ENCODE results near the gene ZFX.

Gene ZFX

GRCh38 chrX:24175276-24175675, 25.7 kb downstream of the ZFX start:
- Histone ChIP-seq H3K27me3 (ENCODE audit: insufficient read depth, low read length, poor library complexity) (no peaks in the 10 kb centered on the region), H3K9ac (ENCODE audit: low read length) (no peak overlapping the region), H4K8ac (ENCODE audit: low read depth, low read length) (no peak overlapping the region), H3K27ac (ENCODE audit: low read depth, low read length) (no peak overlapping the region), H4K5ac (ENCODE audit: low read length) (no peak overlapping the region), H2BK5ac (ENCODE audit: low read length) (no peak overlapping the region), H3K79me2 (ENCODE audit: control insufficient read depth, insufficient read depth, low read length) (peaks cover 11% of the 10 kb centered on the region), H3K23ac (ENCODE audit: low read length) (no peak overlapping the region), H3K18ac (ENCODE audit: low read length) (no peak overlapping the region), H3K4ac (ENCODE audit: low read depth, low read length) (no peak overlapping the region), H2AK5ac (ENCODE audit: low read length) (no peak overlapping the region), H3K4me1 (ENCODE audit: control insufficient read depth, low read depth, low read length) (no peaks in the 10 kb centered on the region), H3K56ac (ENCODE audit: low read length) (no peak overlapping the region), H3K36me3 (ENCODE audit: control insufficient read depth, insufficient read depth, low read length) (peaks cover 4% of the 10 kb centered on the region), H3K4me2 (ENCODE audit: low read length) (no peak overlapping the region), H3K4me3 (ENCODE audit: low read length) (no peak overlapping the region), H3K79me1 (ENCODE audit: low read length) (no peaks in the 10 kb centered on the region), H2BK15ac (replicated peaks; ENCODE audit: low read depth) (no peak overlapping the region), H2BK120ac (ENCODE audit: low read depth, low read length) (no peak overlapping the region)
- DNase-seq: no peak
- no CpG with 5 or more reads among the region's 1 CpG for WGBS (ENCODE audit: extremely low coverage, insufficient coverage, low lambda C conversion rate)

DNA sequence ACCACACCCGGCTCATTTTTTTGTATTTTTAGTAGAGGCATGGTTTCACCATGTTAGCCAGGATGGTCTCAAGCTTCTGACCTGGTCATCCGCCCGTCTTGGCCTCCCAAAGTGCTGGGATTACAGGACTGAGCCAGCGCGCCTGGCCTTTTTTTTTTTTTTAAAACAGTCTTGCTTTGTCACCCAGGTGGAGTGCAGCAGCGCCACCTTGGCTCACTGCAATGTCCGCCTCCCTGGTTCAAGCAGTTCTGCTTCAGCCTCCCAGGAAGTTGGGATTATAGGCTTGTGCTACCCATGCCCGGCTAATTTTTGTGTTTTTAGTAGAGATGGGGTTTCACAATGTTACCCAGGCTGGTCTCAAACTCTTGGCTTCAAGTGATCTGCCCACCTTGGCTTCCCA, 28.9 kb downstream of the ZFX start:
- Histone ChIP-seq H3K56ac (ENCODE audit: low read length) (no peak overlapping the region), H3K9ac (ENCODE audit: low read length) (no peak overlapping the region), H2AK5ac (ENCODE audit: low read length) (no peak overlapping the region), H3K4ac (ENCODE audit: low read depth, low read length) (no peak overlapping the region), H3K79me1 (ENCODE audit: low read length) (no peaks in the 10 kb centered on the region), H3K79me2 (ENCODE audit: control insufficient read depth, insufficient read depth, low read length) (peaks cover 16% of the 10 kb centered on the region), H2BK15ac (replicated peaks; ENCODE audit: low read depth) (no peak overlapping the region), H3K18ac (ENCODE audit: low read length) (no peak overlapping the region), H2BK5ac (ENCODE audit: low read length) (no peak overlapping the region), H3K27ac (ENCODE audit: low read depth, low read length) (no peak overlapping the region), H2BK120ac (ENCODE audit: low read depth, low read length) (no peak overlapping the region), H4K8ac (ENCODE audit: low read depth, low read length) (no peak overlapping the region), H3K27me3 (ENCODE audit: insufficient read depth, low read length, poor library complexity) (no peaks in the 10 kb centered on the region), H4K5ac (ENCODE audit: low read length) (no peak overlapping the region), H3K36me3 (ENCODE audit: control insufficient read depth, insufficient read depth, low read length) (peaks cover 4% of the 10 kb centered on the region), H3K4me2 (ENCODE audit: low read length) (no peak overlapping the region), H3K23ac (ENCODE audit: low read length) (no peak overlapping the region), H3K4me3 (ENCODE audit: low read length) (no peak overlapping the region), H3K4me1 (ENCODE audit: control insufficient read depth, low read depth, low read length) (no peaks in the 10 kb centered on the region)
- DNase-seq: no peak
- WGBS (ENCODE audit: extremely low coverage, insufficient coverage, low lambda C conversion rate): no CpG with 5 or more reads among the region's 8 CpGs

DNA sequence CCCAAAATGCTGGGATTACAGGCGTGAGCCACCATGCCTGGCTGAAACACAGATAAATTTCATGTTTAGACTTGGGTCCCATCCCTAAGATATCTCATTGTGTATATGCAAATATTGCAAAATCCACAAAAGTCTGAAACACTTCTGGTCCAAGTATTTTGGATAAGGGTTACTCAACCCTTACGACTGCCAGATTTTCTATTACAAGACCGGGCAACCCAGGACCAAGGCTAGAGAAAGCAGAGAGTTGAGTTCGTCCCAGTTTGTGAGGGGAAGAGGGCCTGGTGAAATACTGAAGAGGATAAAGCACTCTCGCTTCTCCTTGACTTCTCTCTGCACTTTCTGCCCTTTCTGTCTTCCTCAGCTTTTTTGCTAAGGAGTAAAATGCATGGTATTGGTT, 34.5 kb downstream of the ZFX start:
- no peak overlapping the region for H3K4me3 ChIP-seq (ENCODE audit: low read length)
- no peaks in the 10 kb centered on the region for H3K79me1 ChIP-seq (ENCODE audit: low read length)
- peaks cover 16% of the 10 kb centered on the region for H3K79me2 ChIP-seq (ENCODE audit: control insufficient read depth, insufficient read depth, low read length)
- H2BK15ac ChIP-seq (replicated peaks; ENCODE audit: low read depth): no peak overlapping the region
- H2BK5ac ChIP-seq (ENCODE audit: low read length): no peak overlapping the region
- H3K36me3 ChIP-seq (ENCODE audit: control insufficient read depth, insufficient read depth, low read length): peaks cover 4% of the 10 kb centered on the region
- H3K4ac ChIP-seq (ENCODE audit: low read depth, low read length): no peak overlapping the region
- no peak overlapping the region for H2AK5ac ChIP-seq (ENCODE audit: low read length)
- H4K5ac ChIP-seq (ENCODE audit: low read length): no peak overlapping the region
- H3K4me2 ChIP-seq (ENCODE audit: low read length): no peak overlapping the region
- no peak overlapping the region for H3K18ac ChIP-seq (ENCODE audit: low read length)
- H3K4me1 ChIP-seq (ENCODE audit: control insufficient read depth, low read depth, low read length): no peaks in the 10 kb centered on the region
- WGBS (ENCODE audit: extremely low coverage, insufficient coverage, low lambda C conversion rate): no CpG with 5 or more reads among the region's 5 CpGs
- H4K8ac ChIP-seq (ENCODE audit: low read depth, low read length): no peak overlapping the region
- no peaks in the 10 kb centered on the region for H3K27me3 ChIP-seq (ENCODE audit: insufficient read depth, low read length, poor library complexity)
- no peak overlapping the region for H3K56ac ChIP-seq (ENCODE audit: low read length)
- H3K9ac ChIP-seq (ENCODE audit: low read length): no peak overlapping the region
- DNase-seq: no peak
- H2BK120ac ChIP-seq (ENCODE audit: low read depth, low read length): no peak overlapping the region
- no peak overlapping the region for H3K23ac ChIP-seq (ENCODE audit: low read length)
- no peak overlapping the region for H3K27ac ChIP-seq (ENCODE audit: low read depth, low read length)

DNA sequence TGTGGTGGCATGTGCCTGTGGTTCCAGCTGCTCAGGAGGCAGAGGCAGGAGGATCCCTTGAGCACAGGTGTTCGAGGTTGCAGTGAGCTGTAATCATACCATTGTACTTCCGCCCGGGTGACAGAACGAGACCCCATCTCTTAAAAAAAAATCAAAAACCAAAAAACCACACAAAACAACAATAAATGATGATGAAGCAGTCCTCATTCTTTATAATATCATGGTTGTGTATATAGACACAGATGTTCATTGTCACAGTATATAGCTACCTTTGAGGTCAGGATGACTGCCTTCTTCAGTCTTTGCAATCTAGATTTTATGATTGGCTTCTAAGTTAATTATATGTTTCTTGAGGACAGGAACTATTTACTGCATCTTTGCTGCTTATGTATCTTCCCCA, 37.0 kb downstream of the ZFX start:
- Histone ChIP-seq H4K8ac (ENCODE audit: low read depth, low read length) (no peak overlapping the region), H3K79me2 (ENCODE audit: control insufficient read depth, insufficient read depth, low read length) (peaks cover 13% of the 10 kb centered on the region), H2BK5ac (ENCODE audit: low read length) (no peak overlapping the region), H3K79me1 (ENCODE audit: low read length) (no peaks in the 10 kb centered on the region), H3K4ac (ENCODE audit: low read depth, low read length) (no peak overlapping the region), H3K27me3 (ENCODE audit: insufficient read depth, low read length, poor library complexity) (no peaks in the 10 kb centered on the region), H3K4me3 (ENCODE audit: low read length) (no peak overlapping the region), H4K5ac (ENCODE audit: low read length) (no peak overlapping the region), H2AK5ac (ENCODE audit: low read length) (no peak overlapping the region), H3K36me3 (ENCODE audit: control insufficient read depth, insufficient read depth, low read length) (no peaks in the 10 kb centered on the region), H2BK120ac (ENCODE audit: low read depth, low read length) (no peak overlapping the region), H3K23ac (ENCODE audit: low read length) (no peak overlapping the region), H3K27ac (ENCODE audit: low read depth, low read length) (no peak overlapping the region), H3K18ac (ENCODE audit: low read length) (no peak overlapping the region), H3K4me1 (ENCODE audit: control insufficient read depth, low read depth, low read length) (no peaks in the 10 kb centered on the region), H3K56ac (ENCODE audit: low read length) (no peak overlapping the region), H3K4me2 (ENCODE audit: low read length) (no peak overlapping the region), H2BK15ac (replicated peaks; ENCODE audit: low read depth) (no peak overlapping the region), H3K9ac (ENCODE audit: low read length) (no peak overlapping the region)
- DNase-seq: no peak
- WGBS (ENCODE audit: extremely low coverage, insufficient coverage, low lambda C conversion rate): no CpG with 5 or more reads among the region's 4 CpGs

GRCh38 chrX:24186986-24187385, 37.5 kb downstream of the ZFX start:
- no peak overlapping the region for H3K4me3 ChIP-seq (ENCODE audit: low read length)
- no peaks in the 10 kb centered on the region for H3K79me1 ChIP-seq (ENCODE audit: low read length)
- H3K4me1 ChIP-seq (ENCODE audit: control insufficient read depth, low read depth, low read length): no peaks in the 10 kb centered on the region
- H3K27me3 ChIP-seq (ENCODE audit: insufficient read depth, low read length, poor library complexity): no peaks in the 10 kb centered on the region
- H3K18ac ChIP-seq (ENCODE audit: low read length): no peak overlapping the region
- no CpG with 5 or more reads among the region's 4 CpGs for WGBS (ENCODE audit: extremely low coverage, insufficient coverage, low lambda C conversion rate)
- no peak overlapping the region for H3K56ac ChIP-seq (ENCODE audit: low read length)
- H3K23ac ChIP-seq (ENCODE audit: low read length): no peak overlapping the region
- H3K36me3 ChIP-seq (ENCODE audit: control insufficient read depth, insufficient read depth, low read length): no peaks in the 10 kb centered on the region
- H4K8ac ChIP-seq (ENCODE audit: low read depth, low read length): no peak overlapping the region
- H2AK5ac ChIP-seq (ENCODE audit: low read length): no peak overlapping the region
- no peak overlapping the region for H4K5ac ChIP-seq (ENCODE audit: low read length)
- peaks cover 13% of the 10 kb centered on the region for H3K79me2 ChIP-seq (ENCODE audit: control insufficient read depth, insufficient read depth, low read length)
- H3K4ac ChIP-seq (ENCODE audit: low read depth, low read length): no peak overlapping the region
- H2BK120ac ChIP-seq (ENCODE audit: low read depth, low read length): no peak overlapping the region
- H3K4me2 ChIP-seq (ENCODE audit: low read length): no peak overlapping the region
- no peak for DNase-seq
- H3K9ac ChIP-seq (ENCODE audit: low read length): no peak overlapping the region
- no peak overlapping the region for H2BK5ac ChIP-seq (ENCODE audit: low read length)
- no peak overlapping the region for H3K27ac ChIP-seq (ENCODE audit: low read depth, low read length)
- H2BK15ac ChIP-seq (replicated peaks; ENCODE audit: low read depth): no peak overlapping the region

DNA sequence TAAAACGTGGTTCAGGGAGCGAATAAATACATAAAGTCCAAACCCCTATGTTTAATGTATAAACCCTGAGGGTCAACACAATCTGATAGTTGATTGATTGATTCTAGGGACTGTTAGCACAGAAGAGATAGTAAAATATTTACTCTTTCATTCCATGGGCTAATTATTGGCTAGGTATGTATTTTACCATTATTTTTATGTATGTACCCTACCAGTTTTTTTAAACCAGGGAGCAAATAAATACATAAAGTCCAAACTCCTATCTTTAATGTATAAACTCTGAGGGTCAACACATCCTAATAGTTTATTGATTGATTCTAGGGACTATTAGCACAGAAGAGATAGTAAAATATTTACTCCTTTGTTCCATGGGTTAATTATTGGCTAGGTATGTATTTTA, 40.0 kb downstream of the ZFX start:
- no peak overlapping the region for H2BK15ac ChIP-seq (replicated peaks; ENCODE audit: low read depth)
- H3K23ac ChIP-seq (ENCODE audit: low read length): no peak overlapping the region
- H3K79me2 ChIP-seq (ENCODE audit: control insufficient read depth, insufficient read depth, low read length): peaks cover 12% of the 10 kb centered on the region
- no peak overlapping the region for H2BK5ac ChIP-seq (ENCODE audit: low read length)
- WGBS (ENCODE audit: extremely low coverage, insufficient coverage, low lambda C conversion rate): no CpG with 5 or more reads among the region's 2 CpGs
- H3K79me1 ChIP-seq (ENCODE audit: low read length): no peaks in the 10 kb centered on the region
- no peak overlapping the region for H3K4ac ChIP-seq (ENCODE audit: low read depth, low read length)
- DNase-seq: no peak
- no peak overlapping the region for H4K5ac ChIP-seq (ENCODE audit: low read length)
- H3K4me3 ChIP-seq (ENCODE audit: low read length): no peak overlapping the region
- H3K18ac ChIP-seq (ENCODE audit: low read length): no peak overlapping the region
- H2AK5ac ChIP-seq (ENCODE audit: low read length): no peak overlapping the region
- H3K36me3 ChIP-seq (ENCODE audit: control insufficient read depth, insufficient read depth, low read length): no peaks in the 10 kb centered on the region
- H3K4me2 ChIP-seq (ENCODE audit: low read length): no peak overlapping the region
- H3K27ac ChIP-seq (ENCODE audit: low read depth, low read length): no peak overlapping the region
- no peaks in the 10 kb centered on the region for H3K27me3 ChIP-seq (ENCODE audit: insufficient read depth, low read length, poor library complexity)
- no peak overlapping the region for H3K56ac ChIP-seq (ENCODE audit: low read length)
- H3K4me1 ChIP-seq (ENCODE audit: control insufficient read depth, low read depth, low read length): no peaks in the 10 kb centered on the region
- H3K9ac ChIP-seq (ENCODE audit: low read length): no peak overlapping the region
- H2BK120ac ChIP-seq (ENCODE audit: low read depth, low read length): no peak overlapping the region
- H4K8ac ChIP-seq (ENCODE audit: low read depth, low read length): no peak overlapping the region
